Stimulated activated CD4-positive, alpha-beta T cell treated with anti-CD3 and anti-CD28 coated beads, Interleukin-1b, Interleukin-23, amount 100 ng/mL, for 1 hour (primary cell): ENCODE data around the gene PAK1.
"Not testable (repeated sequence)": the region's sequence is repeated elsewhere in the genome, so short reads cannot be mapped to it uniquely, and the experiment has no call there.

ENCODE experiments used
- DNase-seq, 2 donors: peaks; one replicate each; pipeline ENCODE4 v3.0.0-alpha.2; 2020; ENCODE audit warnings: low read depth in 2 of 2

The PAK1 gene

DNA sequence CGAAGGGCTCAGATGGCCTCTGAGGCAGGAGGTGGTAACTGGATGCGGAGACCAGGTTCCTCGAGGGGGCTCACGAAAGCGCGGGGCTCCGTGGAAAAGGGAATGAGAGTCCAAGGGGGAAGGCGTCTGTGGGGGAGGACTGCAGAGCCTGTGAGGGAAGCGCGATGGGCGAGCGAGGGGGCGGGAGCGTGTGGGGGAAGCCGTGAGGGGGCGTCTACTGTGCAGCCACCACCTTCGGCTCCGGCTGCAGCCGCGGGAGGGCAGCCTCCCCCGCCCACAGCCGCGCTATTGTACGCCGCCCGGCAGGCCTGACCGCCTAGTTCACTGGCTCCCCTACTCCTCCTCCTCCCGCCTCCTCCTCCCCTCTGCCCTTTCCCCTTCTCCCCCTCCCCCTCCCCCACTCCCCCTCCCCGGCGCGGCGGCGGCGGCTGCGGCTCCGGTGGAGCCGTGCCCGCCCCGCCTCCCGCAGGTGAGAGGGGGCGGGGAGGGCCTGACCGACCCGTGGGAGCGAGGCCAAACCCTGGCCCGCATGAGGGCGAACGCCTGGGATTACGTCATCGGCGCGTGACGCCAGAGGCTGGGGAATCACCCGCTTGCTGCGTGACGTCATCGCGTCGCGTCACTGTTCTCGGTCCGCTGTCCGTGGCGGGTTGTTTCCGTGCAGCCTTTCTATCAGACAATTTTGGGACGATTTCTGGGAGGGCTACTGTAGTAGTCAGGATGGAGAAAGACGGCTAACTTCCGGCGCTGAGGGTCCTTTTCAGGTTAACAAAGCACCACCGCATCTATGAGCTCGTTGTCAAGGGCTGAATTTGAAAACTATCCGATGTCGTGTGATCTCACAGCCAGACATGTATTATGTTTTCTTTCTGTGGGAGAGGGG is at the start of gene PAK1:
Gene PAK1 (minus strand): TSS at position 294 of the 883 bp plus-strand sequence. CDS start 81,574 bp downstream, outside the sequence.
- DNase-seq, result peak; percentile 71 to 74

DNA sequence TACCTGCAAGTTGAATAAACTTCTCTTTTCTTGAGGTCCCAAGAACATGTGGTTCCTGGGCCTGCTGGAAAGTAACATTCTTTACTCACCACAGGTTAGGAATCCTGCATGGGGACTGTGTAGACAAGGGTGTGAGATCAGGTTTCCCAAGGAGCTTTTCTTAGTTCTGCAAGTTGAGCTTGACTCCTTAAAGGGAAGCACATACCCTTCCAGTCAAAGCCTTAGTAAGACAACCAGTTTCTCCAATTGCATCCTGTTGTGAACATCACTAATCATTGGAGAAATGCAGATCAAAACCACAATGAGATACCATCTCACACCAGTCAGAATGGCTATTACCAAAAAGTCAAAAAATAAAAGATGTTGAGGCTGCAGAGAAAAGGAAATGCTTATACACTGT is 48.3 kb upstream of the PAK1 start:
- DNase-seq, result no peak

DNA sequence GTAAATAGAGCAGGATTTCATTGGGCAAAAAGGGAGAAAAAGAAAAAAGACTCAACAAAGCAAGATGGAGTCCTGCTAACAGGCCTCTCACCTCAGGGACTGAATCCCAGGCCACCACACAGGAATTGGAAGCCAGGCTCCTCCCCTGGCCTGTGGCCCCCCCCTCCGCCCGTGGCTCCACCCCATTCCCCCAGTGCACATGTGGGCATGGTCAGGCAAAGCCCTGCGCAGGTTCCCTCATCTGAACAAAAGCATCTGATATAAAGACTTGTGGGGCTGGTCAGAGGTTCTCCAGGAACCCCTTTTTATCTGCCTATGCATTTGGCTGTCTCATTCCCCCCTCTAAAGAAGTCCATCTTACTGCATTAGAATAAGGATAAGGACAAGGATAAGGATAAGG is 46.0 kb upstream of the PAK1 start:
- no peak for DNase-seq

DNA sequence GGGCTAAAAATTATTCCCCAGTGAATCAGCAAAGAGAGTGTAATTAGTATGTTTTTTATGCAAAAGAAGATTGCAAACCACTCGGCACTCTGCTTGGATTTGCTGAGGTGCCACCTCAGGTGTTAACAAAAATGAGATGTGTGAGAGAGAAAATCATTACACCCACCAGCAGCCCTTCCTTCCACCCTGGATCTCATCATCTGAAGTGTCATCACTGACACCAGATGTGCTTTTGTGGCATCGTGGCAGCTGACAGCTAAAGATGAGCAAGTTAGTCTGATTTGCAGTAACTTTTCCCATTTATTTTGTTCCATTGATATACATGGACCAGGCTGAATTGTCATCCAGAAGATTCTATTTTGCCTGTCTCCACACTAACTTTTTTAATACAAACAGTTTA is 44.6 kb upstream of the PAK1 start:
- DNase-seq, result no peak

DNA sequence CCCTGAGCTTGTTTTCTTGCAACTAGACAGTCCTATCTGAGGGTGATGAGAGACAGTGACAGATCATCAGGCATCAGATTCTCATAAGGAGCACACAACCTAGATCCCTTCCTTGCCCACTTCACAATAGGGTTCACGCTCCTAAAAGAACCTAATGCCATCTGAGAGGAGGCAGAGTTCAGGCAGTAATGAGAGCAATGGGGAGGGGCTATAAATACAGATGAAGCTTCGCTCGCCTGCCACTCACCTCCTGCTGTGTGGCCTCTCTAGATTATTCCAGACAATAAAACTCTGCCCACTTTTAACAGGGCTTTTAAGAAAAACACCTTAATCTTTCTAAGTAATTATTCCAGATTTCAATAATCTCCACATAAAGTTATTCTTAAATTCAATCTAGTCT is 43.9 kb upstream of the PAK1 start:
- no peak for DNase-seq

DNA sequence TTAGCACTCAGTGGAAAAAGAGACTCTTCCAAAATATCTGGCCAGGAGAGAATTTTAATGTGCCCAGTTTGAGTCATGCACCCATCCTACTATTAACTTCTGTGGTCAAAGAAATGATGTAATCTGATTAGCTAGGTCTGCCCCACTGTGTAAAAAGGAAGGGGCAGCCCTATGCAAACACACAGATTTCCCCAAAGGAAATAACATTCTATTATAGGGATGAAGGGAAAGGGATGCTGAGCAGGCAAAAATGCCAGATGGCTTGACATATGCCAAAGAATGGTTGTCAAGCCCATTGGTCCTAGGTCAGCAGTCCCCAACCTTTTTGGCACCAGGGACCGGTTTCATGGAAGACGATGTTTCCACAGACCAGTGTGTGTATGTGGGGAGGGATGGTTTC is 43.3 kb upstream of the PAK1 start:
- DNase-seq, result no peak

DNA sequence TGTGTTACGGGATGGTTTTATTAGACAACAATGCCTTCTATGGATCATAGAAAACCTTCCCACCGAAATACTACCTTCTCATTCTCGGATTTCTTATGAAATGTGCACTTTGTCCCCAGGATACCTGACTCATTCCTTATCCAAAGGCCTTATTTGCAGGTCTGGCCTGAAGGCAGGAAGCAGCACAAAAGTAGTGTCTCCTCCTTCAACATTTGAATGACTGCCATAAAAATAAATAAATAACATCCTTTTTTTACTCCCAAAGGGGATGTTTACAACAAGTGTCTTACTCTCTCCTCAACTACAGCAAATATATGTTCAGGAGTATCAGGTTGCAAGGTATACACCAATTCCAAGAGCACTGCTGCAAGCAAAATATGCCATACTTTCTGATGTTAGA is 41.6 kb upstream of the PAK1 start:
- DNase-seq, result no peak

DNA sequence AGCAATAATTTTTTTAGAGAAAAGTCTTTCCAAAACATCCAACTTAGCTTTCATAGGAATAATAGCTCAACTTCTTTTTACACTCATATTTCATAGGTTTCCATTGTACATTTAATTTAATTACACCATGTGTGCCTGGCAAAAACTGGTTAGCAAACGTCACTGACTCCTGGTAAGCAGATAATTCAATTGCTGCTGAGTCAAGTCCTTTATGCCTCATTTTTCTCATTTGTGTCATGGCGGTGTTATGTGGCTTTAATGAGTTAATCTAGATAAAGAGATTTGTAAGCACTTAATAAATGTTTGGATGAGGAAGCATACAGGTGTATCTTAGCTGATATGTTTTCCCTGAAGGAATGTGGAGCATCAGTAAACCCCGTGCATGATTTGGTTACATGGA is 41.2 kb upstream of the PAK1 start:
- DNase-seq, result no peak

DNA sequence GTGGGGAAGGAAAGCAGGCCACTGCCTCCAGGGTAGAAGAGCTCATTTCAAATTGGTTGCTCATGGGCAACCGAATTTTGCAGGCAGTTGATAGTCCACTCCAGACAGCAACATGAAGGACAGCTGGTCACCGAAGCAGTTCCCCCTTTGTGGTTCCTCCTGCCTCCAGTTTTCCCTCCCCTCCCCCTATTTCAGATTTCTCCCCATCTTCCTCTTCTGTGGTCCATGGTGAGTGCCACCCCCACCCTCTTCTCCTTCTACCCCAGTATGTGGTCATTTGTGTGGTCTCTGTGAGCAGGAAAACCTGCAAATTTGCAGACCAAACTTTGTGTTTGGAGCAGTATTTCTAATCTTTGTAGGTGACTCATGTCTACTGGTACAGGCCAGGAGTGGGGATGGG is 38.2 kb upstream of the PAK1 start:
- no peak for DNase-seq

DNA sequence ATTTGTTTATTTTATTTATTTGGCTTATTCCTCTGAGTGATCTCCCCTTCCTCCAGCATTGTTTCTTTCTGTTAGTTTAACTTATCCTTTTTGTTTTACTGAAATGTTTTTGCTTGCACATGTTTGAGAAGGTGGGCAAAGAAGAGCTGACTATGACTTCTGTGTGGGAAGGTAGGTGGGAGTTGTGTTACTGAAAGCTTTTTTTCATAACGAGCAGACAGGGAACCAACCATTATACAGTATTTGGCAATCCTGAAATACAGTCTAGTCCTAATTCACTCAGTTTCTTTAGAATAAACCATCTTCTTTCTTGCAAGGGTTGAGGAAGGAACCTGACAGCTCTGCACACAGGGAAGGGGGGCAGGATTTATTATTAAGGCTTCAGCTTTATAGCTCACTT is 37.0 kb upstream of the PAK1 start:
- no peak for DNase-seq

DNA sequence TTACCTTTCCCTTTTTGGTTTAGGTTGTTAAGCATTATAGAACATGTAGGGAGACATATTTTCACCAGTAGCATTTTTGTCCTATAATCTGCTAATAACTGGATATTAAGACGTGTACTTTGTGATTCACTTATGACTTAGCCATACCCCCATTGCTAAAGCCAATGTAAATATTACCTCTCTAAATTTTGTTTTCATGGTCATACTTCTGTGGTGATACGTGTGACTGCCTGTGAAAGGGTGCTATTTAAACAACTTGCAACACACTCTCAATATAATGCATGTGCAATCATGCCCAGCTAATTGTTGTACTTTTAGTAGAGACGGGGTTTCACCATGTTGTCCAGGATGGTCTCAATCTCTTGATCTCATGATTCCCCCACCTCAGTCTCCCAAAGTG is 36.2 kb upstream of the PAK1 start:
- no peak for DNase-seq

DNA sequence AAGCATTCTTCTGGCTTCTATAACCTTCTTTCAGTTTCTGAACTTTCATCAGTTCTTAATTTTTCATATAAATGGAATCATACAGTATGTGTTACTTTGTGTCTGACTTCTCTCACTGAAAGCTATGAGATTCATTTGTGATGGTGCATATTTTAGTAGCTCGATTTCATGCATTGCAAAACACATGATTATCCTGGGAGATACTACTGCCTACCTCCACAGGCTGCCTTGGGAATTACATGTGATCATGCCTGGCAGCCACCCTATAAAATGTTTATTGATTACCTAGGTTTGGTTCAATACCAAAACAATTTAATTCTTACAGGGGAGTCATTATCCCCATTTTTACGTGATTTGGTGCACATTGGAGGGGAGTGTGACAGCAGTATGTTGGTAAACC is 34.1 kb upstream of the PAK1 start:
- no peak for DNase-seq

DNA sequence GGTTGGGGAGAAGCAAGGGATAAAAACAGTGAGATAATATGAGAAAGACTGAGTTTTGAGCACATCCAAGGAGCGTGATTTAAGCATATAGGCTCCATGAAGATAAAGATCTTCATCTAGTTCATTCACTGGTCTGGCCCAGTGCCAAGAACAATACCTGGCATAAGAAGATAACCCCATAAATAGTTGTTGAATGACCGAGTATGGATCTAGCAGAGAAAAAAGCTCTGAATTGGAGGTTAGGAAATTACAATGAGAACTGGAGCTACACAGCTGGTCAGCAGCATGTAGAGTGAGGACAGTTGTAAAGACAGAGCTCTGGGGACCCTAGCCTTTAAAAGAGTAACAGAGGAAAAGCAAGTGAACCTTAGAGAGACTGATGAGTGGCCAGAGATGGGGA is 33.0 kb upstream of the PAK1 start:
- no peak for DNase-seq

DNA sequence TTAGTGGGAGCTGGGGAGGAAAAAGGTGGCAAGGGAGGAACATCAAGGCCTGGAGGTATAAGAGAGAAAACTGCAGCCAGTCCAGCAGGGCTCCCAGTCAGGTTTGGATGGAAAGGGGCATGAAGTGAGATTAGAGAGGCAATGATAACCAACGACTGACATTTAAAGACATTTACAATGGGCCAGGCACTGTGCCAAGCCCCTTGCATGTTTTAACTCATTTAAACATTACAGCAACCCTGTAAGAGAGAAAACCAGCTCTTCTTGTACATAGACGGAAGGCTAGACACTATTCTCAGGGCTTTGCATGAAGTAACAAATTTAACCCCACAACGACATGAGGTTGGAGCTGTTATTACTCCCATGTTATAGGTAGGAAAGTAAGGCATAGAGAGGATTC is 32.1 kb upstream of the PAK1 start:
- no peak for DNase-seq

DNA sequence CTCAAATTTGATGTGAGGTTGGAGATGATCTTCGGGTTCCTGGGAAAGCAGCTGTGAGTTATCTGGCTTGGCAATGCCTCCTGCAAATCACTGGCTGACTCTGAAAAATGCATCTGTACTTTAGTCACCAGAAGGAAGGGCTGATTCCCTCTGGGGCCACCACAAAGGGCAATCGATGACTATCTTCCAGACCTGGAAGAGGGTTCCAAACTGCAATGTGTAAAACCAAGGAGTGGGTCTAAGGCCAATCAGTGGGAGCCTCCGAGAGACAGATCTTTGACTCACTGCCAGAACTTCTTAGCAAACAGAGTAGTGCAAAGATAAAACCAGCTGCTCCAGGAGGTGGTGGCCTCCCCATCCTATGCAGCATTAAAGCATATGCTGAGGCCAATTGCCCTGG is 29.1 kb upstream of the PAK1 start:
- no peak for DNase-seq

DNA sequence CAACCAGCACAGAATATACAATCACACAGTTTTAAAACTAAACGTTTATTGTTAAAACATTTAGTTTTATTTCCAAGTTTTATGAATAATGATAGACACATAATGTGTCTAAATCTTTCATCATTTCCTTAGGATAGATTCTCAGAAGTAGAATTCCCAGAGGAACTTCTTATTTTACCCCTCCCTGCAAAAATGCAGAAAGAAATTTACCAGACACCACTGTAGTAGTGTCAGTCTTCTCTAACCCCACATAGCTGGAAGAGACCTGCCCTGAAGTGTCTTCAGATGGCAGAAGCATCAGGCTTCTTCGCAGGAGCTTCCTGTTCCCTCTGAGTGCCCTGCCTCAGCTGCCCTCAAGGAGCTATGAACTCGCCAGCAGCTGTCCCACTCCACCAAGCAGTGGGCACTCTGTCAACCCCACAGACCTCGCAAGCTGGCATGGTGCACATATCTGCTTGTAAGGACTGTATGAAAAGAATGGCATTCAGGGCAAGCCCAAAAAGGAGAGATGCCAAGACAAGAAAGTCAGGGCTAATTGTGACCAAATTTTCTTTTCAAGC is 28.5 kb upstream of the PAK1 start:
- DNase-seq, result no peak

DNA sequence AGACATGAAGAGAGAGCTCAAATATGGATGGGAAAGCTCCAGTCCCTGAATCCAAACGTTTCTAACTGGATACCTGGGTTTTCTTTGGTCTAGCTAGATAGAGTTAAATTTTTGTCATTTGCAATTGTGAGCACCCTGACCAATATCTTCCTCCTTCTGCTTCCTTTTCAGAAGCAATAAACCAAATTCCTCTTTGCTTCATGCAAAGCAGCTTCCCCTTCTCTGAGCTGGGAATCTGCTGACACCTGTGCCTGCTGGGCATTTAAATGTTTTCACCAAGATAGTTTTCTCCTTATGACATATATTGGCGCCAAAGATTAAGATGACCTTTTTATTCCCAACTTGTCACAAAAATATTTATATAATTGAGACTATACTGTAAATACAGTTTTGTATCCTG is 27.9 kb upstream of the PAK1 start:
- DNase-seq, result no peak

DNA sequence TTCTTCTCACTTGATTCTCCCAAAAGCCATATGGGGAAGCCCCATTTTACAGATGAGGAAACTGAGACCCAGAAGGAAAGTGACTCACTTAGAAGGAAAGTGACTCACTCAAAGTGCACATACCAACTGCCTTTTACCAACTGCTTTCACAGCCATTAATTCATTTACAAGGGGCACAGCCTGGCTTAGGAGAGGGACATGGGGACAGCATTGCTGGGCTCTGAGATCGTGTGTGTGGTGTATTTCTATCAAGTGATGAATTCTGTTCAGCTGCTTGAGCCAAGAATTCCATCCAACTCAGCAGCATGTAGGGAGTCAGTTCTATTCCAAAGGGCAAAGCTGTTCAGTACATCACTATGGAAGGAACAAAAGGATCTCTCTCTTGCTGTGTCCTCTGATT is 23.5 kb upstream of the PAK1 start:
- no peak for DNase-seq

DNA sequence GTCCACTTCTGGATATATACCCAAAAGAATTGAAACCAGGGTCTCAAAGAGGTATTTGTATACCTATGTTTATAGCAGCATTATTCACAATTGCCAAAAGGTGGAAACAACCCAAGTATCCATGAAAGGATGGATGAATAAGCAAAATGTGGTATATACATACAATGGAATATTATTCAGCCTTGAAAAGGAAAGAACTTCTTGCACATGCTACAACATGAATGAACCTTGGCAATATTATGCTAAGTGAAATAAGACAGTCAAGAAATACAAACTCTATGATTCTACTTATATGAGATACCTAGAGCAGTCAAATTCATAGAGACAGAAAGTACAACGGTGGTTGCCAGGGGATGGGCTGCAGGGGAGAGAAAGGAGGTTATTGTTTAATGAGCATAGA is 21.6 kb upstream of the PAK1 start:
- DNase-seq, result no peak

DNA sequence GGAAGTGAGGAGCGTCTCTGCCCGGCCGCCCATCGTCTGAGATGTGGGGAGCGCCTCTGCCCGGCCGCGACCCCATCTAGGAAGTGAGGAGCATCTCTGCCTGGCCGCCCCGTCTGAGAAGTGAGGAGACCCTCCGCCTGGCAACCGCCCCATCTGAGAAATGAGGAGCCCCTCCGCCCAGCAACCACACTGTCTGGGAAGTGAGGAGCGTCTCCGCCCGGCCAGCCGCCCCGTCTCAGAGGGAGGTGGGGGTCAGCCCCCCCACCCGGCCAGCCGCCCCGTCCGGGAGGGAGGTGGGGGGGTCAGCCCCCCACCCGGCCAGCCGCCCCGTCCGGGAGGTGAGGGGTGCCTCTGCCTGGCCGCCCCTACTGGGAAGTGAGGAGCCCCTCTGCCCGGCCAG is 16.1 kb upstream of the PAK1 start:
- DNase-seq, result not testable (repeated sequence)

DNA sequence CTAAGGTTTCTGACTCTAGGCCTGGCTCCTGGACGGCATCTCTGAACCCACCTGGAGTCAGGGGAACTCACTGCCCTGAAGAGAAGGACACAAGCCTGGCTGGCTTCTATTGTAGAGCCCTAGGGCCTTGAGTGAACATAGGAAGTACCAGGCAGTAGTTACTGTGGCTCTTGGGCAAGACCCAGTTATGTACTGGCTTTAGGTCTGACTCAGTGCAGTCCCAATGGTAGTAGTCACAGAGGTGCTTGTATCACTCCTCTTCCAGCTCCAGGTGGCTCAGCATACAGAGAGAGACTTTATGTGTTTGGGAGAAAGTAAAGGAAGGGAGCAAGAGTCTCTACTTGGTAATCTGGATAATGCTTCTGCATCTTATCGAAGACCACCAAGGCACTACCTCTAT is 13.9 kb upstream of the PAK1 start:
- DNase-seq, result no peak

DNA sequence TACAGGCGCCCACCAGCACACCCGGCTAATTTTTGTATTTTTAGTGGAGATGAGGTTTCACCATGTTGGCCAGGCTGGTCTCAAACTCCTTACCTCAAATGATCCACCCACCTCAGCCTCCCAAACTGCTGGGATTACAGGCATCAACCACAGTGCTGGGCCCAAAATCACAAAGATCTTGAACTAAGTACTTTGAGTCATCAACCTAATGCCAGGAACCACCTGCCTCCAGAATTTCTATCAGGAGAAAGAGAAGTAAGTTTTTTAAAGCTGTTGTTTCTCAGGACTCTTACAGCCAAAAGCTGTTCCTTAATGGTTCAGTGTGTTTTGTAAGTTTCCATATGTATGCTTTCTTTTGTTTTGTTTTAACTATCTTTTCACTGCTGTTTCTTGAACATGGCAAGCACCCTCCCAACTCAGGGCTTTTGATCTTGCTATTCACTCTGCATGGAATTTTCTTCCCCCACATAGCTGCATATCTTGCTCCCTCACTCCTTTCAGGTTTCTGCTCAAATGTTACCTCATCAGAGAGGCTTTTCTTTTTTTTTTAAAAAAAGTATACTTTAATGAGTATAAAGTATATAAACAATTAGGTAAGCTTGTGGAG is 6.0 kb upstream of the PAK1 start:
- no peak for DNase-seq

DNA sequence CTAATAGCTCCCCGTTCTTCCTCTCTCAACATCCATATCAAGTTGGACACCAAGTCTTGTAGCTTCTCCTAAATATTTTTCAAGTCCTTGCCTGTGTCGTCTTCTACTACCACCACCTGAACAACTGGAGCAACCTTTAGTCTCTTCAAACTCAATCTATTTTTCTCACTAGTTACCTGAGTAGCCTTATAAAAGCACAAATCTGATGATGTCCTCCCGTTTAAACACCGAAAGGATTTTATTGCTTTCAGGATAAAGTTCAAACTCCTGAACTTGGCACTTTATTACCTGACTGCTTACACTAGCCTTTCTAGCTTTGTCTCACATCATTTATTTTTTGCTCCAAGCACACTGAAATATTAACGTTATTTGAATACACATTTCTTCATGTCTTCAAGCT is 1.3 kb upstream of the PAK1 start:
- no peak for DNase-seq
